GM23338 (cell line): ENCODE measurements around the gene CNGA1.

Experiments
- CREB1 ChIP-seq: fragments of 250-450 bp; sonication (Bioruptor Pico); IDR thresholded peaks from 2 replicates; pipeline ENCODE4 v1.5.0; 2020; ENCODE audit warnings: low read depth, mild to moderate bottlenecking, moderate library complexity
- ETS1 ChIP-seq: IDR thresholded peaks from 2 replicates; pipeline ENCODE4 v1.6.1; 2016; ENCODE audit warnings: antibody characterized with exemption
- EZH2 ChIP-seq: fragments of 200-600 bp; sonication (generic); IDR thresholded peaks from one replicate; pipeline ENCODE4 v1.8.0; 2017; ENCODE audit warnings: antibody characterized with exemption, mild to moderate bottlenecking, low read depth; ENCODE audit not compliant: unreplicated experiment
- EZH2phosphoT487 ChIP-seq: fragments of 200-600 bp; sonication (generic); IDR thresholded peaks from one replicate; pipeline ENCODE4 v1.8.1; 2018; ENCODE audit warnings: antibody characterized with exemption; ENCODE audit not compliant: unreplicated experiment
- JUNB ChIP-seq: IDR thresholded peaks from one replicate; pipeline ENCODE4 v1.6.1; 2016; ENCODE audit warnings: antibody characterized with exemption; ENCODE audit not compliant: unreplicated experiment
- POLR2AphosphoS5 ChIP-seq: IDR thresholded peaks from 2 replicates; pipeline ENCODE4 v1.6.1; 2016; ENCODE audit warnings: antibody characterized with exemption, low read depth
- REST ChIP-seq: IDR thresholded peaks from one replicate; pipeline ENCODE4 v1.6.1; 2018; ENCODE audit warnings: antibody characterized with exemption; ENCODE audit not compliant: unreplicated experiment
- ZNF331 ChIP-seq: fragments of 250-450 bp; sonication (Bioruptor Pico); IDR thresholded peaks from 2 replicates; pipeline ENCODE4 v1.5.0; 2020; ENCODE audit warnings: low read depth, mild to moderate bottlenecking, moderate library complexity
- TF ChIP-seq, protein P1 (sequence below), 2 experiments: fragments of 200-600 bp in 1 of 2; sonication (generic) in 1 of 2; conservative IDR thresholded peaks; 2 replicates each; pipeline versions ENCODE4 v1.5.1 to v1.6.1; 2016 to 2017; ENCODE audit warnings: antibody characterized with exemption in 2 of 2, low read depth in 2 of 2, mild to moderate bottlenecking in 2 of 2, moderate library complexity in 1 of 2

DNA sequence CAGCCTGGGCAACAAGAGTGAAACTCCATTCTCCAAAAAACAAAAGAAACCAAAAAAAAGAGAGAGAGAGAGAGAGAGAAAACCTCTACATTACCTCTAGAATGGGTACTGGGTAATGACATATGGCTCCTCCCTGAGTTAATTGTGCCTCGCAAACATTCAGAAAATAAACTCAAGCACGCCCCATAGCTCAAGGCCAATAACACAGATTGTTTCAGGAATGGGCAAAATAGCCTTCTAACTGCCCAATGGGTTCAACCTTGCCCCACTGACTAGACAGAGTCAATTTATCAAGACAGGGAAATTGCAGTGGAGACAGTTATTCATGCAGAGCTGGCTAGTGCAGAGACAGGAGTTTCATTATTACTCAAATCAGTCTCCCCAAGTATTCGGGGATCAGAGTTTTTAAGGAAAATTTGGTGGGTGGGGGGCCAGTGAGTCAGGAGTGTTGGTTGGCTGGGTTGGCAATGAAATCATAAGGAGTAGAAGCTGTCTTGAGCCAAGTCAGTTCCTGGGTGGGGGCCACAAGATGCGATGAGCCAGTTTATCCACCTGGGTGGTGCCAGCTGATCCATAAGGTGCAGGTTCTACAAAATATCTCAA, 25.2 kb upstream of the CNGA1 start:
- TF ChIP-seq EZH2 (no peak), REST (no peak), POLR2AphosphoS5 (no peak), ZNF331 (CRISPR knock-in tag) (no peak), EZH2phosphoT487 (no peak), JUNB (no peak), CREB1 (CRISPR knock-in tag) (no peak), ETS1 (no peak)
- TF ChIP-seq, protein P1, sequence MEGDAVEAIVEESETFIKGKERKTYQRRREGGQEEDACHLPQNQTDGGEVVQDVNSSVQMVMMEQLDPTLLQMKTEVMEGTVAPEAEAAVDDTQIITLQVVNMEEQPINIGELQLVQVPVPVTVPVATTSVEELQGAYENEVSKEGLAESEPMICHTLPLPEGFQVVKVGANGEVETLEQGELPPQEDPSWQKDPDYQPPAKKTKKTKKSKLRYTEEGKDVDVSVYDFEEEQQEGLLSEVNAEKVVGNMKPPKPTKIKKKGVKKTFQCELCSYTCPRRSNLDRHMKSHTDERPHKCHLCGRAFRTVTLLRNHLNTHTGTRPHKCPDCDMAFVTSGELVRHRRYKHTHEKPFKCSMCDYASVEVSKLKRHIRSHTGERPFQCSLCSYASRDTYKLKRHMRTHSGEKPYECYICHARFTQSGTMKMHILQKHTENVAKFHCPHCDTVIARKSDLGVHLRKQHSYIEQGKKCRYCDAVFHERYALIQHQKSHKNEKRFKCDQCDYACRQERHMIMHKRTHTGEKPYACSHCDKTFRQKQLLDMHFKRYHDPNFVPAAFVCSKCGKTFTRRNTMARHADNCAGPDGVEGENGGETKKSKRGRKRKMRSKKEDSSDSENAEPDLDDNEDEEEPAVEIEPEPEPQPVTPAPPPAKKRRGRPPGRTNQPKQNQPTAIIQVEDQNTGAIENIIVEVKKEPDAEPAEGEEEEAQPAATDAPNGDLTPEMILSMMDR (conservative IDR thresholded peaks at IDR 0.05; ENCODE audit: low read depth in 2 of 2): no peak
